ENCODE measurements around the gene ARPC2. TPM values are rescaled to one million over a fixed set of nuclear protein-coding genes. Genes with fewer than 3 reads are reported as not detected.

The ARPC2 gene
- polyA plus RNA-seq, 2 donors, result 150 to 426 TPM

- Histone ChIP-seq H3K4me1 (ENCODE audit: control insufficient read depth in 2 of 2, insufficient read depth in 2 of 2, low read length in 1 of 2) (peaks cover 0 to 2% of the 10 kb centered on the region in 2 donors), H3K4me3 (ENCODE audit: low read depth in 1 of 2, low read length in 2 of 2) (no peak overlapping the region), H3K9me3 (ENCODE audit: control insufficient read depth in 2 of 2, insufficient read depth in 1 of 2, low read depth in 1 of 2, low read length in 1 of 2) (no peaks in the 10 kb centered on the region), H3K27ac (ENCODE audit: low read depth in 2 of 2, low read length in 1 of 2) (no peak overlapping the region), H3K27me3 (ENCODE audit: control insufficient read depth in 1 of 2, insufficient read depth in 2 of 2, low read length in 2 of 2) (no peaks in the 10 kb centered on the region), H3K36me3 (ENCODE audit: control insufficient read depth in 2 of 2, insufficient read depth in 2 of 2, low read length in 1 of 2) (peaks cover 32 to 49% of the 10 kb centered on the region in 2 donors)
- WGBS, 2 donors, result 88 to 93% methylated on average over 2 of the region's 2 CpGs
Observed at GRCh38 chr2:218244665-218245064, 27.7 kb downstream of the ARPC2 start.

DNA sequence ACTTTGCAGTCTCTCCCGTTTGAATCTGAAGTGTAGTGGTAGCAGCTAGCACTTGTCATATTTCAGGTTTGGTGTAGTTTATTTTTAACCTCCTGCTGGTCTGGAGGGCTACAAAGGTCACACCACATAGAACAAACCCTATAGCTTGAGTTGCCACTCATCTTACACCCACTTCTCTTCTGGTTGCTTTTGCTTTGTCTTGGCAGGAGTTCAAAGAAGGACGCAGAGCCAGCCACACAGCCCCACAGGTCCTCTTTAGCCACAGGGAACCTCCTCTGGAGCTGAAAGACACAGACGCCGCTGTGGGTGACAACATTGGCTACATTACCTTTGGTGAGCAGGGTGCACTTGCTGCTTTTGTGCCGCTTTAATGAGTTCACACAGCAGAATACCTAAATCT, 28.2 kb downstream of the ARPC2 start:
- no peak overlapping the region for H3K4me3 ChIP-seq (ENCODE audit: low read depth in 1 of 2, low read length in 2 of 2)
- 80 to 82% methylated on average over 5 of the region's 5 CpGs for WGBS, 2 donors
- H3K9me3 ChIP-seq (ENCODE audit: control insufficient read depth in 2 of 2, insufficient read depth in 1 of 2, low read depth in 1 of 2, low read length in 1 of 2), result no peaks in the 10 kb centered on the region
- peaks cover 0 to 2% of the 10 kb centered on the region in 2 donors for H3K4me1 ChIP-seq (ENCODE audit: control insufficient read depth in 2 of 2, insufficient read depth in 2 of 2, low read length in 1 of 2)
- peaks cover 34 to 50% of the 10 kb centered on the region in 2 donors for H3K36me3 ChIP-seq (ENCODE audit: control insufficient read depth in 2 of 2, insufficient read depth in 2 of 2, low read length in 1 of 2)
- no peak overlapping the region for H3K27ac ChIP-seq (ENCODE audit: low read depth in 2 of 2, low read length in 1 of 2)
- no peaks in the 10 kb centered on the region for H3K27me3 ChIP-seq (ENCODE audit: control insufficient read depth in 1 of 2, insufficient read depth in 2 of 2, low read length in 2 of 2)

- peaks cover 42 to 69% of the 10 kb centered on the region in 2 donors for H3K36me3 ChIP-seq (ENCODE audit: control insufficient read depth in 2 of 2, insufficient read depth in 2 of 2, low read length in 1 of 2)
- WGBS, 2 donors, result 93 to 95% methylated on average over 13 of the region's 13 CpGs
- no peak overlapping the region for H3K27ac ChIP-seq (ENCODE audit: low read depth in 2 of 2, low read length in 1 of 2)
- H3K27me3 ChIP-seq (ENCODE audit: control insufficient read depth in 1 of 2, insufficient read depth in 2 of 2, low read length in 2 of 2), result no peaks in the 10 kb centered on the region
- H3K4me1 ChIP-seq (ENCODE audit: control insufficient read depth in 2 of 2, insufficient read depth in 2 of 2, low read length in 1 of 2), result peaks cover 0 to 2% of the 10 kb centered on the region in 2 donors
- H3K9me3 ChIP-seq (ENCODE audit: control insufficient read depth in 2 of 2, insufficient read depth in 1 of 2, low read depth in 1 of 2, low read length in 1 of 2), result no peaks in the 10 kb centered on the region
- no peak overlapping the region for H3K4me3 ChIP-seq (ENCODE audit: low read depth in 1 of 2, low read length in 2 of 2)
Observed at GRCh38 chr2:218249691-218250090, 32.7 kb downstream of the ARPC2 start.

DNA sequence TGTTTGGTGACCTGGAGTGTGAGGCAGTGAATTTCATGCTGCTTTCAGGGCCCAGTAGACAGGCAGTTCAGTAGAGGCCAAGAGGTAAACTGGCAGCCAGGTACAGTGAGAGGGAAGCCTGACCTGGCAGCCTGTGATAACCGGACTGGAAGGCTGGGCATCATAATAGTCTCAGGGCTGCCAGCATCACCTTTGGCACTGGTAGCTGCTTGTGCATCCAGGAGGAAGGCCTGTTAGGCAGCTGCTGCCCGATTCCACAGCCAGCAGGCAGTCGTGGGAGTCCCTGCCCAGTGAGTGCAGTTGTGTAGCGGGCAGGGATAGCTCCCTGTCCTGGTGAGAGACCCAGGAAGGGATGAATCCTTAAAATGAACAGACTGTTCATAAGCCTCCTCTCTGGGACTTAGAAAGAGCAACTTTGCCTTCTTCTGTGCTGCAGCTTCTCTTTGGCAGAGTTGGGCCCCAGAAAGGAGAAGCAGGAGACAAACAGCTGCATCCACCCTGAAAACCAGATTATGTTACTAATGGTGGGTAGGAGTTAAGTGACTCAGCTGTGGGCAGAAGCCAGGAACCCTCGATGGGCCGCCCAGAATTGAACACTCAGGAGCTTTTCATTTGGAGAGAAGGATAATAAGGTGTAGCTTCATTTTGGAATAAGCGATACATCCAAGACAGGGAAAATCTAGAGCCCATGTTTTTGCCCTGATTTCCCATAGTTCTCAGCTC, 35.7 kb downstream of the ARPC2 start:
- Histone ChIP-seq H3K9me3 (ENCODE audit: control insufficient read depth in 2 of 2, insufficient read depth in 1 of 2, low read depth in 1 of 2, low read length in 1 of 2) (no peaks in the 10 kb centered on the region), H3K27ac (ENCODE audit: low read depth in 2 of 2, low read length in 1 of 2) (no peak overlapping the region), H3K36me3 (ENCODE audit: control insufficient read depth in 2 of 2, insufficient read depth in 2 of 2, low read length in 1 of 2) (peaks cover 33 to 58% of the 10 kb centered on the region in 2 donors), H3K4me3 (ENCODE audit: low read depth in 1 of 2, low read length in 2 of 2) (no peak overlapping the region), H3K27me3 (ENCODE audit: control insufficient read depth in 1 of 2, insufficient read depth in 2 of 2, low read length in 2 of 2) (no peaks in the 10 kb centered on the region), H3K4me1 (ENCODE audit: control insufficient read depth in 2 of 2, insufficient read depth in 2 of 2, low read length in 1 of 2) (peaks cover 0 to 2% of the 10 kb centered on the region in 2 donors)
- WGBS, 2 donors, result 70 to 74% methylated on average over 7 of the region's 7 CpGs

GRCh38 chr2:218253232-218253625, 36.2 kb downstream of the ARPC2 start:
- H3K4me1 ChIP-seq (ENCODE audit: control insufficient read depth in 2 of 2, insufficient read depth in 2 of 2, low read length in 1 of 2), result peaks cover 0 to 2% of the 10 kb centered on the region in 2 donors
- peaks cover 33 to 57% of the 10 kb centered on the region in 2 donors for H3K36me3 ChIP-seq (ENCODE audit: control insufficient read depth in 2 of 2, insufficient read depth in 2 of 2, low read length in 1 of 2)
- H3K9me3 ChIP-seq (ENCODE audit: control insufficient read depth in 2 of 2, insufficient read depth in 1 of 2, low read depth in 1 of 2, low read length in 1 of 2), result no peaks in the 10 kb centered on the region
- H3K4me3 ChIP-seq (ENCODE audit: low read depth in 1 of 2, low read length in 2 of 2), result no peak overlapping the region
- H3K27ac ChIP-seq (ENCODE audit: low read depth in 2 of 2, low read length in 1 of 2), result no peak overlapping the region
- 74 to 76% methylated on average over 5 of the region's 5 CpGs for WGBS, 2 donors
- no peaks in the 10 kb centered on the region for H3K27me3 ChIP-seq (ENCODE audit: control insufficient read depth in 1 of 2, insufficient read depth in 2 of 2, low read length in 2 of 2)

GRCh38 chr2:218255446-218255845, 38.5 kb downstream of the ARPC2 start:
- Histone ChIP-seq H3K9me3 (ENCODE audit: control insufficient read depth in 2 of 2, insufficient read depth in 1 of 2, low read depth in 1 of 2, low read length in 1 of 2) (no peaks in the 10 kb centered on the region), H3K36me3 (ENCODE audit: control insufficient read depth in 2 of 2, insufficient read depth in 2 of 2, low read length in 1 of 2) (peaks cover 15 to 37% of the 10 kb centered on the region in 2 donors), H3K4me1 (ENCODE audit: control insufficient read depth in 2 of 2, insufficient read depth in 2 of 2, low read length in 1 of 2) (no peaks in the 10 kb centered on the region), H3K27me3 (ENCODE audit: control insufficient read depth in 1 of 2, insufficient read depth in 2 of 2, low read length in 2 of 2) (no peaks in the 10 kb centered on the region), H3K27ac (ENCODE audit: low read depth in 2 of 2, low read length in 1 of 2) (no peak overlapping the region), H3K4me3 (ENCODE audit: low read depth in 1 of 2, low read length in 2 of 2) (no peak overlapping the region)
- 77 to 81% methylated on average over 6 of the region's 6 CpGs for WGBS, 2 donors

DNA sequence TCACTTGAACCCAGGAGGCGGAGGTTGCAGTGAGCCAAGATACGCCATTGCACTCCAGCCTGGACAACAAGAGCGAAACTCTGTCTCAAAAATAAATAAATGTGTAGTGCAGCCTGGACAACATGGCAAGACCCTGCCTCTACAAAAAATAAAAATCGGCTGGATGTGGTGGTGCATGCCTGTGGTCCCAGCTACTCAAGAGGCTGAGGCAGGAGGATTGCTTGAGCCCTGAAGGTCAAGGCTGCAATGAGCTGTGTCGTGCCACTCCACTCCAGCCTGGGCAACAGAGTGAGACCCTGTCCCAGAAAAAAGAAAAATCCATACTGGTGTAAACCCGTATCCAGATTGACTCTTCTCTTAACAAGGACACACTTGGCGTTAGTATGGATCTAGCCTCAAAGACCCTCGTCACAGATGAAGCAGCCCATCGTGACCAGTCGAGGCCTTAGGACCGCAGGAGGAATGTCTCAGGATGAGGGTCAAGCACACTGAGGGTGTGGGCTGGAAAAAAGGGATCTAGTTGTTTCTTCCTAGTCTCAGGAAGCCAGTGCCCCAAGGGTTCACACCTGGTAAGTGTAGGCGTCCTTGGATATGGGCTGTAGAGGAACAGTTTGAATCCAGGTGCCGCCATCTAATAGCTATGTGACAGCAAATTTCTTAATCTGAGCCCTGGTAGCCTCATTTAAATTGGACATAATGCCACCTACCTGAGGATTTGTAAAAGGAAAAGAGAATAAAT, 39.8 kb downstream of the ARPC2 start:
- Histone ChIP-seq H3K36me3 (ENCODE audit: control insufficient read depth in 2 of 2, insufficient read depth in 2 of 2, low read length in 1 of 2) (peaks cover 15 to 28% of the 10 kb centered on the region in 2 donors), H3K4me3 (ENCODE audit: low read depth in 1 of 2, low read length in 2 of 2) (no peak overlapping the region), H3K9me3 (ENCODE audit: control insufficient read depth in 2 of 2, insufficient read depth in 1 of 2, low read depth in 1 of 2, low read length in 1 of 2) (no peaks in the 10 kb centered on the region), H3K27me3 (ENCODE audit: control insufficient read depth in 1 of 2, insufficient read depth in 2 of 2, low read length in 2 of 2) (no peaks in the 10 kb centered on the region), H3K4me1 (ENCODE audit: control insufficient read depth in 2 of 2, insufficient read depth in 2 of 2, low read length in 1 of 2) (peaks cover 0 to 2% of the 10 kb centered on the region in 2 donors), H3K27ac (ENCODE audit: low read depth in 2 of 2, low read length in 1 of 2) (peak overlapping the region in 1 of 2 donors; percentile 7)
- 89 to 91% methylated on average over 13 of the region's 13 CpGs for WGBS, 2 donors

DNA sequence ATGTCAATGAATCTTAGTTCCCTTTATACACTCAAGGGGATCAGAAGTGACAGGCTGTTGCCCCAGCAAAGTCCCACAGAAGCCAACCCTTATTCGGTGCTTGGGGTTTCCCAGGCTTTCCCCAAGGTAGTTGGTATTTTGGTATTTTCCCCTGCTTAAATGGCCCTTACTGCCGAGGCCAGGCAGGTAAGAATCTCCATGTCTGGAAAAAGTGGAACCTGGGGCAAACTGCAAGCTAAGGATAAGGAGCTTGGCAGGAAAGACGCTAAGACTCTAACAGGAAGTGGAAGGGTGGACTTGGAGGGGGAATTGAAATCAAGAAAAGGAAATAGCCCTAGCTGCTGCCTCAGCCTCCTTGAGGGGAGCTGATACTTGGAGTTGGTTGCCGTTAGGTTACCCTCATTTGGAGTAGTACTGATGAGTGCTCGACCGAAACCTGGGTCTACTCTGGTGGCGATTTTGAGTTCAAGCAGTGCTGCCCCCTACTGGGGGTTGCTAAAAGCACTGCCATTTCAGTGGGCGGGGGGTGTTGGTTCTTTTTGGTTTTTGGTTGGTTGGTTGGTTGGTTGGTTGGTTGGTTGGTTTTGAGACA, 40.5 kb downstream of the ARPC2 start:
- H3K4me1 ChIP-seq (ENCODE audit: control insufficient read depth in 2 of 2, insufficient read depth in 2 of 2, low read length in 1 of 2), result peaks cover 0 to 3% of the 10 kb centered on the region in 2 donors
- peaks cover 11 to 22% of the 10 kb centered on the region in 2 donors for H3K36me3 ChIP-seq (ENCODE audit: control insufficient read depth in 2 of 2, insufficient read depth in 2 of 2, low read length in 1 of 2)
- no peaks in the 10 kb centered on the region for H3K27me3 ChIP-seq (ENCODE audit: control insufficient read depth in 1 of 2, insufficient read depth in 2 of 2, low read length in 2 of 2)
- WGBS, 2 donors, result 45 to 57% methylated on average over 8 of the region's 8 CpGs
- no peak overlapping the region for H3K4me3 ChIP-seq (ENCODE audit: low read depth in 1 of 2, low read length in 2 of 2)
- peak overlapping the region in 1 of 2 donors; percentile 16 for H3K27ac ChIP-seq (ENCODE audit: low read depth in 2 of 2, low read length in 1 of 2)
- no peaks in the 10 kb centered on the region for H3K9me3 ChIP-seq (ENCODE audit: control insufficient read depth in 2 of 2, insufficient read depth in 1 of 2, low read depth in 1 of 2, low read length in 1 of 2)

DNA sequence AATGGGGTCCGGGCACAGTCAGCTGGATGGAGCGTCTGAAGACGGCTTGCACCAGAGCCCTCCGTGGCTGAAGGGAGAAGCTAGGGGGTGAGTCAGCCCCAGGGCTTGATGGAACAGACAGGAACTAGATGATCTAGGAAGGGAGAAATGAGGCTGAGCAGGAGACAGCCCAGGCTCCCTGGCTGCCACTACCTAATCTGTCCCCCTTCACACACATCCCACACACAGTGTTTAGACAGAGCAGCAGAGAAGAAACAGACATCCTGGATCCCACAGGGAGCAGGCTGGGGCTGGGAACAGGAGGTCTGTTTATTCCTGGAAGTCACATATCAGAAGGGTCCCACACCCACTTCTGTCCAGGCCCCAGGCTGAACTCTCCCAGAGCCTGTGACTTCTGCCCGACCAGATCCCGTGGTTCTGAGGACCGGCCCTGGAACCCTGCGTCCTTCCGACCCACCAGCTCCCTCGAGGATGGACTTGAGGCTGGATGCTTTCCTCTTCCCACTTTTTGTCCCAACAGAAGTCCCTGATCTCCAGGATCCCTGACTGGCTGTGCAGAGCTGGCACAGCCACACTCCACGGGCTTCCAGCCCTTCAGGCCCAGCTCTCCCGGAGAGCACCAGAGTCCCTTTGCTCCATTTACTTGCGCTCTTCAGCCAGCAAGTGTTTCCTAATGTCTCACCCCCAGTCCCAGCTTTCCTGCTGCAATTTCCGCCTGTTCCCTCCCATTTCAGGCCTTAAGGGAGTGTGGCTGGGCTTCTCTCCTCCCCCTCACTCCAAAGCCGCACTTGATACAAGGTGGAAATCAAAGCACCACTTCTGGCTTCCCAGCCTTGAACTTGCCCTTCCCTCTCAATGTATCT, 42.3 kb downstream of the ARPC2 start:
- Histone ChIP-seq H3K4me3 (ENCODE audit: low read depth in 1 of 2, low read length in 2 of 2) (no peak overlapping the region), H3K27ac (ENCODE audit: low read depth in 2 of 2, low read length in 1 of 2) (peak overlapping the region; percentile 62 to 69), H3K27me3 (ENCODE audit: control insufficient read depth in 1 of 2, insufficient read depth in 2 of 2, low read length in 2 of 2) (no peaks in the 10 kb centered on the region), H3K4me1 (ENCODE audit: control insufficient read depth in 2 of 2, insufficient read depth in 2 of 2, low read length in 1 of 2) (peaks cover 5% of the 10 kb centered on the region in 2 donors), H3K36me3 (ENCODE audit: control insufficient read depth in 2 of 2, insufficient read depth in 2 of 2, low read length in 1 of 2) (peaks cover 7 to 21% of the 10 kb centered on the region in 2 donors), H3K9me3 (ENCODE audit: control insufficient read depth in 2 of 2, insufficient read depth in 1 of 2, low read depth in 1 of 2, low read length in 1 of 2) (no peaks in the 10 kb centered on the region)
- WGBS, 2 donors, result 52 to 60% methylated on average over 15 of the region's 15 CpGs
